PFSK-1 (cell line): ENCODE data around the gene OR7D4.

Source experiments
- FOXP2 ChIP-seq: optimal IDR thresholded peaks from 2 replicates; pipeline ENCODE3; 2011; ENCODE audit warnings: borderline replicate concordance, control low read depth, inconsistent platforms; ENCODE audit not compliant: insufficient read depth; ENCODE audit errors: extremely low read length, extremely low read depth
- POLR2AphosphoS5 ChIP-seq: IDR thresholded peaks from 2 replicates; pipeline ENCODE4 v1.6.1; 2012; ENCODE audit warnings: low read depth, mild to moderate bottlenecking, control low read depth, low read length, moderate library complexity
- REST ChIP-seq, 2 experiments: IDR thresholded peaks; 2 replicates each; pipeline versions ENCODE4 v1.6.1 to v1.8.0; 2011 to 2012; ENCODE audit warnings: low read depth in 2 of 2, low read length in 2 of 2, control low read depth in 1 of 2, inconsistent platforms in 1 of 2, mild to moderate bottlenecking in 1 of 2, moderate library complexity in 1 of 2; ENCODE audit not compliant: insufficient read depth in 1 of 2
- SIN3A ChIP-seq: IDR thresholded peaks from 2 replicates; pipeline ENCODE4 v1.6.1; 2012; ENCODE audit warnings: mild to moderate bottlenecking, low read length, moderate library complexity, borderline replicate concordance; ENCODE audit not compliant: insufficient read depth
- TAF1 ChIP-seq: IDR thresholded peaks from 2 replicates; pipeline ENCODE4 v1.6.1; 2012; ENCODE audit warnings: low read length, control low read depth, borderline replicate concordance; ENCODE audit not compliant: insufficient read depth

OR7D4 gene

DNA sequence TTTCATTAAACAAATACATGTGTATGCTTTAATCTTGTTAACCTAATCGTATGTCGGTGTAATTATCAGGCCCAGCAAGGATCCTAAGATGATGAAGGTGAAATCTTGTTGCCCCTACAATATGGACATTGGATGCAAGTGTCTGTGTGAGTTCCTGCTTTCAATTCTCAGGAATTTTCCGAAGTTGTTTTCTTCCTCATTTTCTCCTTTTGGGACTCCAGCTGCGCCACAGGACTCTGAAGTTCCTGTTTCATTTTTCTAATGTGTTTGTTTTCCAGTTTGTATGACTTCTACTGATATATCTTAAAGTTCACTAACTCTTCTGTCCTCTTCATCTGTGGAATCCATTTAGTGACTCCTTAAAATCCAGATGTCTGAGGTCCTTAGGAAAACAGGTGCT, 52.5 kb downstream of the OR7D4 start:
- TF ChIP-seq FOXP2 (no peak), SIN3A (no peak), TAF1 (no peak), REST (IDR thresholded peaks at IDR 0.05; ENCODE audit: insufficient read depth in 1 of 2, low read depth in 2 of 2, low read length in 2 of 2) (no peak), POLR2AphosphoS5 (no peak)

GRCh38 chr19:9165261-9165660, 54.1 kb downstream of the OR7D4 start:
- TF ChIP-seq TAF1 (no peak), REST (IDR thresholded peaks at IDR 0.05; ENCODE audit: insufficient read depth in 1 of 2, low read depth in 2 of 2, low read length in 2 of 2) (no peak), POLR2AphosphoS5 (no peak), FOXP2 (no peak), SIN3A (no peak)

- TF ChIP-seq SIN3A: no peak
- no peak for TF ChIP-seq REST (IDR thresholded peaks at IDR 0.05; ENCODE audit: insufficient read depth in 1 of 2, low read depth in 2 of 2, low read length in 2 of 2)
- no peak for TF ChIP-seq FOXP2
- no peak for TF ChIP-seq POLR2AphosphoS5
- no peak for TF ChIP-seq TAF1
Measured at GRCh38 chr19:9161427-9161826, 58.0 kb downstream of the OR7D4 start.
